Fibroblast of mammary gland (primary cell): ENCODE data around the gene CNPY1.
A peak's percentile ranks its signal among the peaks of the same experiment; 100 is the strongest.

Source experiments
- DNase-seq: peaks from one replicate; pipeline ENCODE4 v3.0.0-alpha.2; 2010; ENCODE audit warnings: low read depth
- H3K4me3 ChIP-seq: 2 replicates; pipeline ENCODE4 v1.5.1; 2011; ENCODE audit warnings: low read depth, mild to moderate bottlenecking, low read length, moderate library complexity; ENCODE audit not compliant: control insufficient read depth
- TF ChIP-seq, protein P1 (sequence below): conservative IDR thresholded peaks from 2 replicates; pipeline ENCODE4 v1.5.1; 2011; ENCODE audit warnings: low read depth, low read length, inconsistent platforms; ENCODE audit not compliant: control insufficient read depth, insufficient read depth

Gene CNPY1

DNA sequence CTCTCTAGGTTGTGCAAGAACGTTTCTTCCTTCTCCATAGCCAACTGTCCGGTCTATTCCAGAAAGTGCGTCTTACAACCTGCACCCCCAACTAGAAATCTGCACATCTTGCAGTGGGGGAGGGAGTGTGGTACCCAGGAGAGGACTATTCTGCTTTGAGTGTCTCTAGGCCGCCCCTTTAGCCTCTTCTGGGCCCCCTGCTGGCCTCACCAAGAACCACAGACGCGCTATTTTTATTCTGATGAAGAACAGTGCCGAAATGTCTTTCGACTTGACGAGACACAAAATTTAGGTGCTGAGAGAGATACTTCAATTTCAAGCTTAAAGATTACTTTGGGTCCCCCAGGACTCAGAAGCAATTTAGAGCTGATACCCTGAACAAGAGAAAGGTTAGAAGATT is 1.0 kb downstream of the CNPY1 start:
- TF ChIP-seq, protein P1, sequence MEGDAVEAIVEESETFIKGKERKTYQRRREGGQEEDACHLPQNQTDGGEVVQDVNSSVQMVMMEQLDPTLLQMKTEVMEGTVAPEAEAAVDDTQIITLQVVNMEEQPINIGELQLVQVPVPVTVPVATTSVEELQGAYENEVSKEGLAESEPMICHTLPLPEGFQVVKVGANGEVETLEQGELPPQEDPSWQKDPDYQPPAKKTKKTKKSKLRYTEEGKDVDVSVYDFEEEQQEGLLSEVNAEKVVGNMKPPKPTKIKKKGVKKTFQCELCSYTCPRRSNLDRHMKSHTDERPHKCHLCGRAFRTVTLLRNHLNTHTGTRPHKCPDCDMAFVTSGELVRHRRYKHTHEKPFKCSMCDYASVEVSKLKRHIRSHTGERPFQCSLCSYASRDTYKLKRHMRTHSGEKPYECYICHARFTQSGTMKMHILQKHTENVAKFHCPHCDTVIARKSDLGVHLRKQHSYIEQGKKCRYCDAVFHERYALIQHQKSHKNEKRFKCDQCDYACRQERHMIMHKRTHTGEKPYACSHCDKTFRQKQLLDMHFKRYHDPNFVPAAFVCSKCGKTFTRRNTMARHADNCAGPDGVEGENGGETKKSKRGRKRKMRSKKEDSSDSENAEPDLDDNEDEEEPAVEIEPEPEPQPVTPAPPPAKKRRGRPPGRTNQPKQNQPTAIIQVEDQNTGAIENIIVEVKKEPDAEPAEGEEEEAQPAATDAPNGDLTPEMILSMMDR = no peak
- no peak overlapping the region for H3K4me3 ChIP-seq
- DNase-seq = no peak

DNA sequence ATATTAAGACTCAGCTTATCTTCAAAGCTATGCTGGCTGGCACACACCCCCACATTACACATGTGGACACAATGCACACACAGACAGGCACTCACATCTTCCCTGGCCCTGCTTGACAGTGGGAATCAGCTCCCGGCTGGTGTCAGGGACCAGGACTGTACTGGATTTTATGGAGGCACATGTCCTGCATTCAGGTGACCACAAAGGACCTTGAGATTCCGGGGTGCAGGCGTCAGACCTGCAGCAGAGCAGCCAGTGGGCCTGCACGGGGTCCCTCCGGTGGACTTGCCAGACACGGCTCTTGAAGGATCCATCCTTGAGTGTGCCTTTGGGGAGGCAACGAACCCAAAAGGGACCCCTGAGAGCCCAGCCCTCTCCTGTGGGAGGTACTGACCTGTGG is 1.9 kb downstream of the CNPY1 start:
- H3K4me3 ChIP-seq = no peak overlapping the region
- no peak for DNase-seq
- TF ChIP-seq, protein P1 = no peak

- no peak for DNase-seq
- TF ChIP-seq, protein P1 = no peak
- no peak overlapping the region for H3K4me3 ChIP-seq
Measured at GRCh38 chr7:155543926-155544325, 2.4 kb downstream of the CNPY1 start.

DNA sequence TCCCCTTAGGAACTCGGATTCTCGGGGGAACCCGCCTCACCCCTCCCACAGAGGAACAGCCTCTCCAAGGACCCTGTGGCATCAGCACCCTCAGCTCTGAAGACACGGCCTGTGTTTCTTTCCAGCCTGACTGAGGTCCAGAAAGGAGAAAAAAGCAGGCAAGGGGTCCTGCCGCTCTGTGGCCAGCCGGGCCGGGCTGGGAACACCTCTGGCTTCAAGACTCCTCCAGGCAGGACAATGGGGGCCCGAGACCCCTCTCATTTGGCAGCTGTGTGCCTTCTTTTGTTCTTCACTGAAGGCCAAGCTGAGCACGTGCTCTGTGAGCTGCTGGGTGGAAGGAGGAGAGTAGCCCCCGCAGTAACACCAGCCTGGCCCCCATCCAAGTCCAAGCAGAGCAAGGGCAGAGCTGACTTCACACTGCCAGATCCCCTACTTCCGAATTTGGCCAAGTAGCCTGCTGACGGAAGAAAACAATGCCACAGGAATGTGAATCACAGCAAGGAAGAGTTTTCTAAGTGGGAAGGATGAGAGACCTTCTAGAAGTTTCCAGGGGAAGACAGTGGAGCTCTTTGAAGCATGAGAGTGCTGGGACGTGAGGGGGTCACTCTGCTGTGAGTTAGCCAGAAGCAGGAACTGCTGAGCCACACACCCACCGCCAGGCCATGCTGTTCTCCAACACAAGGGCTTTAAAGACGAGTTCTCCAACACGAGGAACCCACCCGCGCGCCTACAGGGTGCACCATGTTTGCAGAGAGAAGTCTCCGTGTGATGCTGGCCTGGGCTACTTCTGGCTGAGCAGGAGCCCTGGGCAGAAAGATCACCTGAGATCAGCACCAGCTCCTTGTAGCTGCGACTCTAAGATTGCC is 3.1 kb downstream of the CNPY1 start:
- TF ChIP-seq, protein P1 = no peak

DNA sequence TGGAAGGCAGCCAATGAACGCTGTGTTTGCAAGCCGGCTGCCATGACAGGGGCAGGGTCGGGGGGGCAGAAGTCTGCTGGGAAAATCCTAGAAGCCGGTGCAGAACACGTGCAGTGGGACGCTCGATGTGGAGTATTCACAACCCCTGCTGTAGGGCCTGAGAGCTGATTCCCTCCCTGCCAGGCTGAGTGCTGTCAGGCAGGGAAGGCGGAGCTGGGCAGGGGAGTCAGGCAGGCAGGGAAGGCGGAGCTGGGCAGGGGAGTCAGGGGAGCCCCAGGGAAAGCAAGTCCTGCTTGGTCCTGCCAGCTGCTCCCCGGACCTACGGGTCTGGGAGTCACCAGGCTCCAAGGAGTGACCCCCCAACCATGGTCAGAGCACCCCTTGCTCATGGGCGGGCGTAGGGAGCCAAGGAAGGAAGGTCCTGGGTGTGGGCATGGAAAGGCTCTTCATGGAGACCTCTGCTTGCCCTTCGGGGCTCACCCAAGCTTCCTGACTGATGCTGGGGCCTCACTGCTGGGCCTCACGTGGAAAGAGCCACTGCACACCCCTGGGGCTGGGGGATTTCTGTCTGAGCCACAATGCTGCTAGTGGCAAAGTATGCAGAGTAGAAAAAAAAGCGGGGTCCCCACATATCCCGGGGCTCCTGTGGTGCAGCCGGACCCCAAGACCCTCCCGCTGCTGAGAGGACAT is 4.2 kb downstream of the CNPY1 start:
- no peak for DNase-seq
- no peak overlapping the region for H3K4me3 ChIP-seq
- TF ChIP-seq, protein P1 = no peak

More for the DNA sequence above, 3.1 kb downstream of the CNPY1 start:
- no peak overlapping the region for H3K4me3 ChIP-seq
- peak; percentile 8 for DNase-seq

DNA sequence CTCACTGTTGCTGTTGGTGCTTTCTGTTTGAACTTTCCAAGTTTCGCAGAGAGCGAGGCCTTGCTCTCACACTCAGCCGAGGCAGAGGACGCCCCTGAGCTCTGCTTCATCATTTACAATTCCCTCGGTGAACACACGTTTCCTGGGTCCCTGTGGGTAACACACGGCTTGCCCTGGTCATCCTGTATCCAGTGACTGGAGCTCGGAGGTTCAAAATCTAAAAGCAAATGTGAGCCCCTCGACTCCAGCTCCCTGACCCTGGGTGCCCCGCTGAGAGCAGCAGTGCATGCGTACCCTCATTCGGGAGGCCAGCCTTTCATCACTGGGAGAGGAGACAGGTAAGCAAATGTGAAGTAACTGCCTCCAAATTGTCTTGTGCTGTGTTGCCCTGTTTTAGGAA is 5.8 kb downstream of the CNPY1 start:
- no peak overlapping the region for H3K4me3 ChIP-seq
- no peak for DNase-seq
- TF ChIP-seq, protein P1 = no peak

- no peak overlapping the region for H3K4me3 ChIP-seq
- DNase-seq = no peak
- TF ChIP-seq, protein P1 = no peak
Measured at GRCh38 chr7:155538293-155538692, 8.1 kb downstream of the CNPY1 start.
